Keratinocyte (primary cell): Measurements from ENCODE around the gene ACTR3. TPM values are rescaled to one million over a fixed set of nuclear protein-coding genes. Genes with fewer than 3 reads are reported as not detected.

Experiments used
- DNase-seq: peaks from one replicate; pipeline ENCODE4 v3.0.0-alpha.2; 2011; ENCODE audit warnings: low read depth, missing footprints, low spot score
- FAIRE-seq: peaks from 2 replicates; lab custom pipeline; 2011; peaks lifted over from hg19 to GRCh38; lab: Jason Lieb, UNC
- H2AFZ ChIP-seq: 2 replicates; pipeline ENCODE4 v1.6.0; 2012; ENCODE audit warnings: low read length, control low read depth, inconsistent platforms; ENCODE audit not compliant: control insufficient read depth
- H3K27ac ChIP-seq: 2 replicates; pipeline ENCODE4 v1.5.1; 2011; ENCODE audit warnings: low read length; ENCODE audit not compliant: control insufficient read depth, insufficient read depth
- H3K27me3 ChIP-seq: 3 replicates; pipeline ENCODE4 v1.6.0; 2011; ENCODE audit warnings: low read length; ENCODE audit not compliant: control insufficient read depth, insufficient read depth; ENCODE audit errors: extremely low read depth
- H3K36me3 ChIP-seq, 2 experiments: 2 replicates in 1 of 2; 3 replicates in 1 of 2; pipeline ENCODE4 v1.5.1; 2011; ENCODE audit warnings: low read length in 2 of 2, mild to moderate bottlenecking in 1 of 2; ENCODE audit not compliant: control insufficient read depth in 2 of 2, insufficient read depth in 2 of 2; ENCODE audit errors: extremely low read depth in 1 of 2
- H3K4me1 ChIP-seq: 3 replicates; pipeline ENCODE4 v1.5.1; 2011; ENCODE audit warnings: low read length; ENCODE audit not compliant: control insufficient read depth, insufficient read depth; ENCODE audit errors: extremely low read depth
- H3K4me2 ChIP-seq: 3 replicates; pipeline ENCODE4 v1.6.0; 2011; ENCODE audit warnings: low read depth, low read length; ENCODE audit not compliant: control insufficient read depth, insufficient read depth; ENCODE audit errors: extremely low read depth
- H3K4me3 ChIP-seq, 3 experiments: fragments of 200-600 bp in 1 of 3; sonication (generic) in 1 of 3; 2 replicates in 2 of 3; 3 replicates in 1 of 3; pipeline ENCODE4 v1.5.1; 2011 to 2016; ENCODE audit warnings: low read length in 3 of 3, mild to moderate bottlenecking in 3 of 3, control low read depth in 2 of 3, inconsistent platforms in 1 of 3, low read depth in 1 of 3, mixed read lengths in 1 of 3, mixed run types in 1 of 3, moderate library complexity in 1 of 3; ENCODE audit not compliant: control insufficient read depth in 2 of 3, insufficient read depth in 2 of 3; ENCODE audit errors: extremely low read depth in 1 of 3
- H3K79me2 ChIP-seq: 2 replicates; pipeline ENCODE4 v1.6.0; 2012; ENCODE audit warnings: low read length; ENCODE audit not compliant: control insufficient read depth, insufficient read depth
- H3K9ac ChIP-seq: 3 replicates; pipeline ENCODE4 v1.6.0; 2011; ENCODE audit warnings: low read length; ENCODE audit not compliant: control insufficient read depth, insufficient read depth; ENCODE audit errors: extremely low read depth
- H3K9me1 ChIP-seq: 3 replicates; pipeline ENCODE4 v1.6.0; 2011; ENCODE audit warnings: low read length; ENCODE audit not compliant: control insufficient read depth, insufficient read depth; ENCODE audit errors: extremely low read depth
- H3K9me3 ChIP-seq: 2 replicates; pipeline ENCODE4 v1.5.1; 2012; ENCODE audit warnings: low read depth, low read length; ENCODE audit not compliant: control insufficient read depth
- H4K20me1 ChIP-seq: 3 replicates; pipeline ENCODE4 v1.6.0; 2011; ENCODE audit warnings: low read length; ENCODE audit not compliant: control insufficient read depth, insufficient read depth; ENCODE audit errors: extremely low read depth
- CTCF ChIP-seq, 3 experiments: IDR thresholded peaks in 1 of 3; conservative IDR thresholded peaks in 1 of 3; optimal IDR thresholded peaks in 1 of 3; 2 replicates in 2 of 3; 3 replicates in 1 of 3; pipeline versions ENCODE3 to v1.5.1; 2011; ENCODE audit warnings: low read length in 3 of 3, mild to moderate bottlenecking in 3 of 3, moderate library complexity in 2 of 3, control low read depth in 1 of 3, inconsistent platforms in 1 of 3; ENCODE audit not compliant: insufficient read depth in 2 of 3; ENCODE audit errors: extremely low read depth in 1 of 3
- EZH2 ChIP-seq: IDR thresholded peaks from one replicate; pipeline ENCODE4 v1.6.1; 2012; ENCODE audit warnings: inconsistent platforms, mild to moderate bottlenecking, low read length, moderate library complexity
- dilution Hi-C: fragments of 300-500 bp; cut with MboI; formaldehyde crosslinking; loops from one replicate; pipeline ENCODE4 v1.7.0; 2020; ENCODE audit warnings: low sequenced_read_pairs; ENCODE audit not compliant: extremely low pct_ligation_motif_present
- polyA minus RNA-seq, 3 experiments: library from RNA; depleted of rRNA, polyadenylated mRNA; stranded (reverse); fragments of >200 nt; gene quantifications; 1 replicate in 1 of 3; 2 replicates in 1 of 3; 3 replicates in 1 of 3; pipeline ENCODE4 v1.2.3, GENCODE V29; 2011
- polyA plus RNA-seq, 5 experiments: library from polyadenylated mRNA; depleted of rRNA in 3 of 5; stranded (reverse) in 3 of 5; stranded (forward) in 1 of 5; unstranded in 1 of 5; fragments of >200 nt; gene quantifications; 1 replicate in 1 of 5; 2 replicates in 3 of 5; 3 replicates in 1 of 5; pipeline versions ENCODE4 v1.2.1 to v1.2.3, GENCODE V29; 2011 to 2012; ENCODE audit warnings: missing spikeins in 2 of 5, low read depth in 1 of 5, low replicate concordance in 1 of 5

The ACTR3 gene
- polyA plus RNA-seq = 230 to 340 TPM (median 232 TPM) in 3 replicates
- polyA plus RNA-seq (2011; ENCODE audit: low read depth) = 221 TPM
- 219 and 347 TPM in 2 replicates for polyA plus RNA-seq (2011; cell fraction: cytosol; rRNA removed)
- 170 and 240 TPM in 2 replicates for polyA plus RNA-seq (2011; cell fraction: nucleus; rRNA removed)
- polyA plus RNA-seq (2012; ENCODE audit: low replicate concordance) = 159 and 232 TPM in 2 replicates
- 103 to 389 TPM (median 268 TPM) in 3 replicates for polyA minus RNA-seq
- polyA minus RNA-seq (2011; cell fraction: cytosol; rRNA and poly(A)+ RNA removed) = 491 TPM
- 108 and 203 TPM in 2 replicates for polyA minus RNA-seq (2011; cell fraction: nucleus; rRNA and poly(A)+ RNA removed)

- Histone ChIP-seq H3K36me3 (peaks cover 0 to 2% of the 10 kb centered on the region in 2 experiments), H3K79me2 (peaks cover 53% of the 10 kb centered on the region), H3K9me3 (no peaks in the 10 kb centered on the region), H2AFZ (peak within 1 kb of the TSS; percentile 94), H3K9ac (peak within 1 kb of the TSS; percentile 88), H4K20me1 (no peaks in the 10 kb centered on the region), H3K4me1 (peaks cover 38% of the 10 kb centered on the region), H3K4me2 (peak within 1 kb of the TSS; percentile 64), H3K27me3 (no peaks in the 10 kb centered on the region), H3K9me1 (no peaks in the 10 kb centered on the region), H3K4me3 (peak within 1 kb of the TSS; percentile 93 to 98 (median 94)), H3K27ac (peak within 1 kb of the TSS; percentile 93)
- dilution Hi-C loops = no loop called here
- TF ChIP-seq CTCF (optimal IDR thresholded peaks at IDR 0.05 in 1 of 3, IDR thresholded peaks at IDR 0.05 in 1 of 3, conservative IDR thresholded peaks at IDR 0.05 in 1 of 3; ENCODE audit: extremely low read depth in 1 of 3, insufficient read depth in 2 of 3, low read length in 3 of 3) (no peak), EZH2 (no peak)
- DNase-seq = peak; percentile 77
- peak; percentile 68 for FAIRE-seq
These were observed at the start of gene ACTR3 for GRCh38 chr2:113889471-113890252. Gene ACTR3, plus strand, starts transcription at chr2:113890089. Its CDS starts 191 bp downstream, at chr2:113890280.

- dilution Hi-C loops = no loop called here
These were observed 49.4 kb upstream of the ACTR3 start for GRCh38 chr2:113840518-113840917.

More at GRCh38 chr2:113840518-113840917, 49.4 kb upstream of the ACTR3 start:
- no peaks in the 10 kb centered on the region for H3K27me3 ChIP-seq
- H3K79me2 ChIP-seq = no peaks in the 10 kb centered on the region
- H3K9me1 ChIP-seq = no peaks in the 10 kb centered on the region
- no peaks in the 10 kb centered on the region for H3K9me3 ChIP-seq
- peaks cover 13% of the 10 kb centered on the region for H3K4me1 ChIP-seq
- no peak overlapping the region for H3K4me3 ChIP-seq
- no peak for TF ChIP-seq CTCF (optimal IDR thresholded peaks at IDR 0.05 in 1 of 3, IDR thresholded peaks at IDR 0.05 in 1 of 3, conservative IDR thresholded peaks at IDR 0.05 in 1 of 3; ENCODE audit: extremely low read depth in 1 of 3, insufficient read depth in 2 of 3, low read length in 3 of 3)
- TF ChIP-seq EZH2 = no peak
- H3K4me2 ChIP-seq = no peak overlapping the region
- DNase-seq (no peak), FAIRE-seq (no peak)
- no peak overlapping the region for H2AFZ ChIP-seq
- H3K9ac ChIP-seq = no peak overlapping the region
- H4K20me1 ChIP-seq = no peaks in the 10 kb centered on the region
- no peak overlapping the region for H3K27ac ChIP-seq
- no peaks in the 10 kb centered on the region for H3K36me3 ChIP-seq
